SKM-1 treated with dmso at 0.1 percent for 144 hours (cell line): ENCODE data around the gene EHBP1.
"Not testable (repeated sequence)": the region's sequence is repeated elsewhere in the genome, so short reads cannot be mapped to it uniquely, and the experiment has no call there.

ENCODE experiments used
- DNase-seq: peaks from one replicate; lab custom pipeline; 2025; ENCODE audit not compliant: unreplicated experiment; lab: John Stamatoyannopoulos, UW

The EHBP1 gene

GRCh38 chr2:62704654-62705006, 883 bp upstream of the EHBP1 start:
- no peak for DNase-seq

- peak; percentile 31 for DNase-seq
Measured at GRCh38 chr2:62705859-62706720, 577 bp downstream of the EHBP1 start.

GRCh38 chr2:62706721-62707521, 1.4 kb downstream of the EHBP1 start:
- DNase-seq = no peak

GRCh38 chr2:62708751-62709150, 3.2 kb downstream of the EHBP1 start:
- no peak for DNase-seq

- DNase-seq = no peak
Measured at GRCh38 chr2:62711832-62712494, 6.5 kb downstream of the EHBP1 start.

- DNase-seq = not testable (repeated sequence)
Measured at GRCh38 chr2:62713196-62713595, 7.7 kb downstream of the EHBP1 start.

- no peak for DNase-seq
Measured at GRCh38 chr2:62713837-62714236, 8.3 kb downstream of the EHBP1 start.

GRCh38 chr2:62716768-62717167, 11.3 kb downstream of the EHBP1 start:
- no peak for DNase-seq

- DNase-seq = no peak
Measured at GRCh38 chr2:62717503-62718081, 12.1 kb downstream of the EHBP1 start.

- no peak for DNase-seq
Measured at GRCh38 chr2:62718225-62718822, 12.8 kb downstream of the EHBP1 start.

- no peak for DNase-seq
Measured at GRCh38 chr2:62719757-62720156, 14.2 kb downstream of the EHBP1 start.

GRCh38 chr2:62722679-62723078, 17.2 kb downstream of the EHBP1 start:
- no peak for DNase-seq

- DNase-seq = no peak
Measured at GRCh38 chr2:62723253-62723652, 17.7 kb downstream of the EHBP1 start.

- DNase-seq = no peak
Measured at GRCh38 chr2:62724106-62724505, 18.6 kb downstream of the EHBP1 start.

GRCh38 chr2:62724886-62725711, 19.6 kb downstream of the EHBP1 start:
- no peak for DNase-seq

GRCh38 chr2:62725712-62726055, 20.2 kb downstream of the EHBP1 start:
- no peak for DNase-seq

GRCh38 chr2:62727259-62727867, 21.9 kb downstream of the EHBP1 start:
- DNase-seq = no peak

GRCh38 chr2:62727876-62728566, 22.5 kb downstream of the EHBP1 start:
- no peak for DNase-seq

GRCh38 chr2:62731275-62731674, 25.8 kb downstream of the EHBP1 start:
- no peak for DNase-seq
